Gastroesophageal sphincter (tissue), 4 donors: ENCODE results near the gene HPSE2. TPM values are rescaled to one million over a fixed set of nuclear protein-coding genes. Genes with fewer than 3 reads are reported as not detected.

Experiments
- ATAC-seq: fragments of 150-250 bp; one replicate; pipeline ENCODE4 v1.9.1; 2016; ENCODE audit warnings: mild to moderate bottlenecking, moderate library complexity
- H3K27ac ChIP-seq, 4 donors: fragments of 200-600 bp; sonication (generic) in 3 of 4; 1 replicate in 3 of 4; 2 replicates in 1 of 4; pipeline ENCODE4 v1.5.1; 2016 to 2019
- H3K27me3 ChIP-seq: fragments of 200-600 bp; sonication (generic); one replicate; pipeline ENCODE4 v1.5.1; 2019
- H3K36me3 ChIP-seq, 2 donors: fragments of 200-600 bp; sonication (generic); one replicate each; pipeline ENCODE4 v1.5.1; 2019; ENCODE audit warnings: control low read depth in 1 of 2
- H3K4me1 ChIP-seq, 3 donors: fragments of 200-600 bp; sonication (generic); 1 replicate in 2 of 3; 2 replicates in 1 of 3; pipeline ENCODE4 v1.5.1; 2016 to 2019; ENCODE audit warnings: control low read depth in 2 of 3
- H3K4me3 ChIP-seq, 2 donors: fragments of 200-600 bp; sonication (generic); one replicate each; pipeline ENCODE4 v1.5.1; 2019; ENCODE audit warnings: mild to moderate bottlenecking in 1 of 2, moderate library complexity in 1 of 2
- H3K9me3 ChIP-seq, 3 donors: fragments of 200-600 bp; sonication (generic); one replicate each; pipeline ENCODE4 v1.5.1; 2017 to 2019; ENCODE audit warnings: control low read depth in 2 of 3
- CTCF ChIP-seq, 4 experiments: fragments of 200-600 bp in 2 of 4; fragments of 450-650 bp in 2 of 4; sonication (generic) in 1 of 4; IDR thresholded peaks; one replicate each; pipeline ENCODE4 v1.5.1; 2017 to 2019; ENCODE audit warnings: antibody characterized with exemption in 4 of 4, mild to moderate bottlenecking in 2 of 4, moderate library complexity in 2 of 4
- EP300 ChIP-seq: sonication (generic); formaldehyde crosslinking; IDR thresholded peaks from one replicate; pipeline ENCODE4 v1.6.1; 2017; ENCODE audit warnings: antibody characterized with exemption, mild to moderate bottlenecking
- POLR2A ChIP-seq, 2 donors: fragments of 450-650 bp; IDR thresholded peaks; one replicate each; pipeline ENCODE4 v1.6.1; 2017; ENCODE audit warnings: antibody characterized with exemption in 2 of 2, mild to moderate bottlenecking in 2 of 2, moderate library complexity in 1 of 2
- POLR2AphosphoS5 ChIP-seq: sonication (generic); formaldehyde crosslinking; IDR thresholded peaks from one replicate; pipeline ENCODE4 v1.6.1; 2017; ENCODE audit warnings: antibody characterized with exemption
- WGBS, 2 donors: methylation state at CpG; one replicate each; pipeline ENCODE4 v1.1.5; 2018; ENCODE audit warnings: low coverage in 1 of 2; 5-methylcytosine and 5-hydroxymethylcytosine counted together
- total RNA-seq, 4 donors: library from RNA; depleted of rRNA; stranded (reverse); fragments of >200 nt; gene quantifications; one replicate each; pipeline ENCODE4 v1.1.0, GENCODE V29; 2016

Gene HPSE2
- total RNA-seq, 4 donors from 2014 or later: 19.1 to 74.5 (median 58.8) TPM

GRCh38 chr10:98568551-98568950, 667.1 kb downstream of the HPSE2 start:
- no peaks in the 10 kb centered on the region for H3K9me3 ChIP-seq
- H3K27ac ChIP-seq: no peak overlapping the region
- TF ChIP-seq EP300: no peak
- no peak overlapping the region for H3K4me3 ChIP-seq
- H3K36me3 ChIP-seq: no peaks in the 10 kb centered on the region
- no peak for ATAC-seq
- no peaks in the 10 kb centered on the region for H3K27me3 ChIP-seq
- H3K4me1 ChIP-seq: no peaks in the 10 kb centered on the region
- WGBS, 2 donors: 43 to 45% methylated on average over 1 to 2 of the region's 2 CpGs

- 64 to 65% methylated on average over 3 of the region's 4 CpGs for WGBS, 2 donors
- TF ChIP-seq EP300: no peak
- TF ChIP-seq POLR2A (IDR thresholded peaks at IDR 0.05): no peak
- TF ChIP-seq CTCF (IDR thresholded peaks at IDR 0.05): no peak
- TF ChIP-seq POLR2AphosphoS5: no peak
- Histone ChIP-seq H3K9me3 (no peaks in the 10 kb centered on the region), H3K4me1 (no peaks in the 10 kb centered on the region), H3K27ac (no peak overlapping the region), H3K36me3 (no peaks in the 10 kb centered on the region), H3K27me3 (no peaks in the 10 kb centered on the region), H3K4me3 (no peak overlapping the region)
- no peak for ATAC-seq
Measured at GRCh38 chr10:98567391-98568133, 668.1 kb downstream of the HPSE2 start.

- WGBS, 2 donors: 50 to 59% methylated on average over 2 of the region's 2 CpGs
- no peak for ATAC-seq
- H3K36me3 ChIP-seq: no peaks in the 10 kb centered on the region
- TF ChIP-seq CTCF (IDR thresholded peaks at IDR 0.05) (no peak), POLR2A (IDR thresholded peaks at IDR 0.05) (no peak), EP300 (no peak), POLR2AphosphoS5 (no peak)
- H3K27ac ChIP-seq: no peak overlapping the region
- H3K4me3 ChIP-seq: no peak overlapping the region
- no peaks in the 10 kb centered on the region for H3K9me3 ChIP-seq
- H3K27me3 ChIP-seq: no peaks in the 10 kb centered on the region
- no peaks in the 10 kb centered on the region for H3K4me1 ChIP-seq
Measured at GRCh38 chr10:98563811-98564210, 671.8 kb downstream of the HPSE2 start.

- Histone ChIP-seq H3K36me3 (no peaks in the 10 kb centered on the region), H3K9me3 (no peaks in the 10 kb centered on the region), H3K27me3 (no peaks in the 10 kb centered on the region), H3K27ac (no peak overlapping the region), H3K4me3 (no peak overlapping the region), H3K4me1 (no peaks in the 10 kb centered on the region)
- 82 to 85% methylated on average over 1 to 2 of the region's 2 CpGs for WGBS, 2 donors
- TF ChIP-seq CTCF (IDR thresholded peaks at IDR 0.05): no peak
- TF ChIP-seq EP300: no peak
- no peak for TF ChIP-seq POLR2A (IDR thresholded peaks at IDR 0.05)
- TF ChIP-seq POLR2AphosphoS5: no peak
- no peak for ATAC-seq
Measured at GRCh38 chr10:98560565-98560964, 675.1 kb downstream of the HPSE2 start.

- Histone ChIP-seq H3K4me3 (no peak overlapping the region), H3K36me3 (no peaks in the 10 kb centered on the region), H3K27ac (no peak overlapping the region), H3K4me1 (no peaks in the 10 kb centered on the region), H3K9me3 (no peaks in the 10 kb centered on the region), H3K27me3 (no peaks in the 10 kb centered on the region)
- WGBS, 2 donors: 71 to 82% methylated on average over 3 of the region's 3 CpGs
- ATAC-seq: no peak
- TF ChIP-seq EP300: no peak
- no peak for TF ChIP-seq POLR2A (IDR thresholded peaks at IDR 0.05)
- TF ChIP-seq CTCF (IDR thresholded peaks at IDR 0.05): no peak
- TF ChIP-seq POLR2AphosphoS5: no peak
Measured at GRCh38 chr10:98556061-98556460, 679.6 kb downstream of the HPSE2 start.
